GM19043 (cell line): ENCODE data around the gene CYBA.

Experiments used
- ATAC-seq: cut with Tn5 transposase; IDR thresholded peaks from one replicate; pipeline ENCODE4 v1.9.1; 2021; ENCODE audit warnings: low read depth; ENCODE audit not compliant: unreplicated experiment

Gene CYBA

DNA sequence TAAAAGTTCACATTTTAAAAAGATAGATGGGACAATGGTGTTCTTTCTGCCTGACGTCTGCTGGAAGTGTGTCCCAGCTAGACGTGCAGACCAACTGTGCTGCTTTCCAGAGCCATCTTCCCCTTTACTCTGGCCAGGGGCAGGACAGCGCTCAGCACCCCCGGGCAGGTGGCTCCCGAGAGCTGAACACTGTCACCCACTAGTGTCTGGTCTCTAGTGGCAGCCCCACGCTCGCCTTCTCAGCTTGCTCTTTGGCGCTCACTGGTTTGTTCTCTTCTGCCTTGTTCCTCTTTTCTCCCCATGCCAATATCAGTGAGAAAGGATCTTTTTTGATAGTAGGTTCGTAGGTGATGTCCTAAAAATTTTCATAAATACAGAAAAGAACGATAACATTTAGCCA is 54.9 kb downstream of the CYBA start:
- ATAC-seq: no peak

DNA sequence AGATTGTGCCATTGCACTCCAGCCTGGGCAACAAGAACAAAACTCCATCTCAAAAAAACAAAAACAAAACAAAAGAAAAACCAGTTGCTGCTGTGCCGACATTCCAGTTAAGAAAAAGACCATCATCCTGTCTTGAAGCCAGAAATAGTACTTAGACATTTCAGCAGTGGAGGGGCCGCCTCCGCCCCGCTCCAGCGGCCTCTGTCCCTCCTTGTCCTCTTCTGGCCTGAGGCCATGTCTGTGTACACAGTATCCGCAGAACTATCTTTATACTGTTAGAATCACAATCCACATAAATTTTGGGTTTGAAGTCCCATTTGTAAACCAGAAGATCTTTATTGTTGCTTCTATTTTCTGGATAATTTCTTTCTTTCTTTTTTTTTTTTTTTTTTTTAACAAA is 55.8 kb downstream of the CYBA start:
- ATAC-seq: no peak

DNA sequence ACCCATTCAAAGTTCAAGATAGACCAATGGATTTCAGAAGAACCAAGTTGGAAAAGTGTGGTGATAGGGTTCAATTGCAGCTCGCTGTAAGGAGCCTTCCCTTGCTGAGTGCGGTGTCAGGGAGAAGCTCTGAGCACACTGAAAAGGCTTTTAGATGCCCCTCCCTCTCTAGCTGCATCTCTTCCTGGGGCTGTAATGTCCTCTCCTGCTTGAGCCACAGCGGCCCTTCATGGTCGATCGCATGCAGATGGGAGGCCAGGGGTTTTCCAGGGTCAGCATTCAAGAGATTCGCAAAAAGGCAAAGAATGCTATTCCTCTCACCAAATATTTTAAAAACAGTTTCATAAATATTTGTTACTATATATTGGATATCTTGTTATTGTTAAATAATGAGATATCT is 56.9 kb downstream of the CYBA start:
- ATAC-seq: no peak

GRCh38 chr16:88593489-88593888 is 57.4 kb downstream of the CYBA start:
- no peak for ATAC-seq
